ENCODE data around the gene LPP. TPM values are rescaled to one million over a fixed set of nuclear protein-coding genes. Genes with fewer than 3 reads are reported as not detected.

The LPP gene
- total RNA-seq, 1 experiment from 2014 or later: 264 TPM

DNA sequence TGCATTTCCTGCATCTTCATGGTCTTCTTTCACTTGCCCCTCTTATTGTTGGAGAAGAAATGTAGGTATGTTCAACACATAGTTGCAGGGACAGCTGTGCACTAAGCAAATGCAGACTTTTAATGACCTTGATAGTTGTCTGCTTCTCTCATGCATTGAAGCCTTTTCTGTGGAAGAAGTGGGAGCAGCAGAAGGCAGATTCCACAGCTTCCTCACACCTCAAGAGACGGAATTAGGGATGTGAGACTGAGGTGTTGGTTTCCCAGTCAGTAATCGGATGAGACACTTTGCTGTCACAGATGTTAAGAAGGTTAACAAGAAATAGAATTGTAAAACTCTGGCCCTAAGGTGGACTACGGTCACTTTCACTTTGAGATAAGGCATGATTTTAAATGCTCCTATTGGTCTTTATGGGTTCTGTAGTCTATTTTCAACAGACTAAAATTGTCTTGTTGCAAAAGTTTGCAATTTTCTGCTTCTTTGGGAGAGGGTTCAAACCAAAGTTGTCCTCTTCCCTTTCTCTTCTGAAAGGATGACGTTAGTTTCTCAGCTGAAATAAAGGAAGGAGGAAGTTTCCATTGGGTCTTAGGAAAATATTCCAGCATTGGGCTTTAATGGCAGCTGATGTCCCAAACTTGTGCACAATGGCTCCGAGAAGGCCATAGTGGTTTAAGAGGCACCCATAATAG is 117.4 kb downstream of the LPP start:
- DNase-seq: no peak
- intact Hi-C loops (cut with micrococcal nuclease; ENCODE audit: unreplicated experiment): loop anchor here (2.0 kb wide), 3 partner anchors 77 to 529 kb away; no protein-coding TSS in a partner anchor
- Mint-ChIP-seq H3K27me3 (ENCODE audit: unreplicated experiment) (no peaks in the 10 kb centered on the region), H3K4me1 (ENCODE audit: low read depth, unreplicated experiment) (peaks cover 63% of the 10 kb centered on the region), H3K36me3 (ENCODE audit: insufficient read depth, unreplicated experiment) (peaks cover 26% of the 10 kb centered on the region), H3K27ac (ENCODE audit: unreplicated experiment) (peak overlapping the region; percentile 88), H3K4me3 (ENCODE audit: low read depth, unreplicated experiment) (peak overlapping the region; percentile 24), H3K9me3 (ENCODE audit: low read depth, unreplicated experiment) (no peaks in the 10 kb centered on the region)
- CTCF ChIA-PET: interaction anchor here (0.5 to 1.4 kb wide), 12 partner anchors 23 to 521 kb away, joined by 3 to 12 read pairs (median 4); no protein-coding TSS in a partner anchor
- TF ChIP-seq, protein P1, sequence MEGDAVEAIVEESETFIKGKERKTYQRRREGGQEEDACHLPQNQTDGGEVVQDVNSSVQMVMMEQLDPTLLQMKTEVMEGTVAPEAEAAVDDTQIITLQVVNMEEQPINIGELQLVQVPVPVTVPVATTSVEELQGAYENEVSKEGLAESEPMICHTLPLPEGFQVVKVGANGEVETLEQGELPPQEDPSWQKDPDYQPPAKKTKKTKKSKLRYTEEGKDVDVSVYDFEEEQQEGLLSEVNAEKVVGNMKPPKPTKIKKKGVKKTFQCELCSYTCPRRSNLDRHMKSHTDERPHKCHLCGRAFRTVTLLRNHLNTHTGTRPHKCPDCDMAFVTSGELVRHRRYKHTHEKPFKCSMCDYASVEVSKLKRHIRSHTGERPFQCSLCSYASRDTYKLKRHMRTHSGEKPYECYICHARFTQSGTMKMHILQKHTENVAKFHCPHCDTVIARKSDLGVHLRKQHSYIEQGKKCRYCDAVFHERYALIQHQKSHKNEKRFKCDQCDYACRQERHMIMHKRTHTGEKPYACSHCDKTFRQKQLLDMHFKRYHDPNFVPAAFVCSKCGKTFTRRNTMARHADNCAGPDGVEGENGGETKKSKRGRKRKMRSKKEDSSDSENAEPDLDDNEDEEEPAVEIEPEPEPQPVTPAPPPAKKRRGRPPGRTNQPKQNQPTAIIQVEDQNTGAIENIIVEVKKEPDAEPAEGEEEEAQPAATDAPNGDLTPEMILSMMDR (IDR thresholded peaks at IDR 0.05; ENCODE audit: unreplicated experiment): no peak
- no TSS peak for BruUV-seq (replicated peaks)

DNA sequence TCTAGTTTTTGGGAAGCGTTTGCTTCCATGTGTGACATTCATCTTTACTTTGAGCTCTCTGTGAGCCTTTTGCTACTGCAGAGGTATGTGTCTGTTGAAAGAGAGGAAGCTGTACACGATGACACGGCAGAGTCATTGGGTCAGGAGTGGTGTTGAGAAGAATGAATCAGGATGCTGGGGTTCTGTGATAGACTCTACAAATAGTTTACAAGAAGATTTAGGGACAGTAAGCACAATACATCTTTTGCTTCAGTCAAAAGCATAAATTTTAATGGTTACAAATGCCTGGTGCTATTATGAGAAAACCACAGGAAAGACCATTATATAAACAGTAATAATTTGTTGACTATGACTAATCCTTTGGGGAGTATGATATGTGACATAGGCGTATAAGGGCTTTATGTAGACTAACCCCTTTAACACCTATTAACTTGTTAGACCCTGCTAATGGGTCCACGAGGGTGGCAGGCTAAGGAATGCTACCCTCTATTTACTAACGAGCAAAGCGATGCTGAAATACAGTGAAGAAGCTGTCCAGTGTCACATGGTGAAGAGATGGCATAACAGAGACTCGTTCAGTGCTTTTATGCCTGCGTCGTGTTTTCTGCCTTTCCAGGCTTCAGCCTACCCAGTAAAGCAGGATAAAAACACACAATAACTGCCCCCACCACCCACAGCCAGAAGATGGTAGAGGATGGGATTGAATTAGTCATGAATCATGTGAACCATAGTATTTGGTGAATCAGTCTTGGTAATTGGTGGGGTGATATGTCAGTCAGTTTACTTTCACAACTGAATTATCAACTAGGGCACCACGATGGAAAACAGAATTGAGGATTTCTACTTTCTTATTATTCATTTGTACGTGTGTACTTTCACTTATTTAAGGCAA is 118.8 kb downstream of the LPP start:
- H3K9me3 Mint-ChIP-seq (ENCODE audit: low read depth, unreplicated experiment): no peaks in the 10 kb centered on the region
- CTCF ChIA-PET: interaction anchor here (0.5 to 1.3 kb wide), 4 partner anchors 22 to 891 kb away, joined by 3 to 4 read pairs (median 4); no protein-coding TSS in a partner anchor
- no peak for DNase-seq
- peak overlapping the region; percentile 4 for H3K27ac Mint-ChIP-seq (ENCODE audit: unreplicated experiment)
- peaks cover 69% of the 10 kb centered on the region for H3K4me1 Mint-ChIP-seq (ENCODE audit: low read depth, unreplicated experiment)
- intact Hi-C loops (cut with micrococcal nuclease; ENCODE audit: unreplicated experiment): no loop called here
- BruUV-seq (replicated peaks): no TSS peak
- no peak overlapping the region for H3K4me3 Mint-ChIP-seq (ENCODE audit: low read depth, unreplicated experiment)
- TF ChIP-seq, protein P1 (IDR thresholded peaks at IDR 0.05; ENCODE audit: unreplicated experiment): no peak
- peaks cover 26% of the 10 kb centered on the region for H3K36me3 Mint-ChIP-seq (ENCODE audit: insufficient read depth, unreplicated experiment)
- H3K27me3 Mint-ChIP-seq (ENCODE audit: unreplicated experiment): no peaks in the 10 kb centered on the region

DNA sequence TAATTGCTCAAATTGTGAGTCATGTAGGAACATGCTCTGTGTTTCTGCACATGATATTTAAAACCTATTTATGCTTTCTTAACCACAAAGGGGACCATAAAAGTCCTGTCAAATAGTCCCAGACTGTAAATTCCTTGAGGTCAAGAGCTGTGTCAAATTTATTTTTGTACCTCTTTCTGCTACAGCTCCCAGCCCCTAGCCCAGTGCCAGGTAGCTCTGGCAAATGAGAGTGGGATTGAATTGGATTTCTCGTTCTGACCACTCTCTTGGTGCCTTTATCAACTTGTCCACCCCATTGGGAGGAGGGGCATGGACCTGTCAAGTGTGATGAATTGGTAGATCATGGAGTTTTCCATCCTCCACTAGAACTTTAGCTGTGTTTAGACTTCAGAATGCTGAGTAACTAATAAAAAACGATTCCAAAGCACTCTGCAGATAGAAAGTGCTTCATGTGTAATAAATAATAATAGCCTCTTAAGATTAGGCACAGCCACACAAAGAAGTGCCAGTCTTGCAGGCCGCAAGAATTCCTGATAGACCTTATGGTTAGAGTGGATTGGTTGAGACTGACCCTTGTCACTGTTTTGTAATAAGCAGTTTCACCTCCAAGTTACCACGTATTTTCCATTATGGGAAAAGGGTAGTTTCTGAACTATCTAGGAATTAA is 120.4 kb downstream of the LPP start:
- no TSS peak for BruUV-seq (replicated peaks)
- Mint-ChIP-seq H3K9me3 (ENCODE audit: low read depth, unreplicated experiment) (no peaks in the 10 kb centered on the region), H3K27ac (ENCODE audit: unreplicated experiment) (no peak overlapping the region), H3K36me3 (ENCODE audit: insufficient read depth, unreplicated experiment) (peaks cover 26% of the 10 kb centered on the region), H3K27me3 (ENCODE audit: unreplicated experiment) (no peaks in the 10 kb centered on the region), H3K4me3 (ENCODE audit: low read depth, unreplicated experiment) (no peak overlapping the region), H3K4me1 (ENCODE audit: low read depth, unreplicated experiment) (peaks cover 68% of the 10 kb centered on the region)
- CTCF ChIA-PET: interaction anchor here (1.2 kb wide), 1 partner anchor 10 kb away, joined by 4 read pairs; no protein-coding TSS in a partner anchor
- DNase-seq: no peak
- intact Hi-C loops (cut with micrococcal nuclease; ENCODE audit: unreplicated experiment): no loop called here
- TF ChIP-seq, protein P1 (IDR thresholded peaks at IDR 0.05; ENCODE audit: unreplicated experiment): no peak

DNA sequence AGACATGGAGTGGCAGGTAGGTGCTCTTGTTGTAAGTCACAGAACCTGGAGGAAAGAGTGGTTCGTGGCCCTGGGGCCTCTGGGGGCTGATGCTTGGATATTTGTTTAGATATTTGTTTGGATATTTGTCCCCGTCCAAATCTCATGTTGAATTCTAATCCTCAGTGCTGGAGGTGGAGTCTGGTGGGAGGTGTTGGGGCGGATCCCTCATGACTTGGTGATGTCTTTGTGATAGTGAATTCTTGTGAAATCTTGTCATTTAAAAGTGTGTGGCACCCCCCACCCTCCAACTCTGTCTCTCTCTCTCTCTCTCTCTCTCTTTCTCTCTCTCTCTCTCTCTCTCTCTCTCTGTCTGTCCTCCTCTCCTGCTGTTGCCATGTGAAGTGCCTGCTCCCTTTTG is 122.4 kb downstream of the LPP start:
- intact Hi-C loops (cut with micrococcal nuclease; ENCODE audit: unreplicated experiment): no loop called here
- BruUV-seq (replicated peaks): no TSS peak
- DNase-seq: no peak
- peaks cover 11% of the 10 kb centered on the region for H3K36me3 Mint-ChIP-seq (ENCODE audit: insufficient read depth, unreplicated experiment)
- H3K27ac Mint-ChIP-seq (ENCODE audit: unreplicated experiment): peak overlapping the region; percentile 9
- H3K9me3 Mint-ChIP-seq (ENCODE audit: low read depth, unreplicated experiment): no peaks in the 10 kb centered on the region
- H3K27me3 Mint-ChIP-seq (ENCODE audit: unreplicated experiment): no peaks in the 10 kb centered on the region
- TF ChIP-seq, protein P1 (IDR thresholded peaks at IDR 0.05; ENCODE audit: unreplicated experiment): no peak
- CTCF ChIA-PET: no interaction called here
- peaks cover 57% of the 10 kb centered on the region for H3K4me1 Mint-ChIP-seq (ENCODE audit: low read depth, unreplicated experiment)
- H3K4me3 Mint-ChIP-seq (ENCODE audit: low read depth, unreplicated experiment): no peak overlapping the region
